K562 (cell line): ENCODE results near the gene MALRD1. TPM values are rescaled to one million over a fixed set of nuclear protein-coding genes. Genes with fewer than 3 reads are reported as not detected.

ENCODE experiments used
- ATAC-seq: fragments of 200-7000 bp; cut with Tn5 transposase; 3 replicates; pipeline ENCODE4 v1.9.1; 2020; ENCODE audit warnings: moderate library complexity
- BruUV-seq: library from RNA; stranded (reverse); fragments of 400-500 nt; replicated peaks from 2 replicates; lab custom pipeline; 2021; lab: Mats Ljungman, UMichigan
- CTCF ChIA-PET: fragments of 300-600 bp; formaldehyde crosslinking; extraction: SDS; loops from one replicate; lab custom pipeline; 2021; ENCODE audit warnings: low intra/inter-chr PET ratio; lab: Yijun Ruan, JAX
- POLR2A ChIA-PET: fragments of 300-600, 350-650 bp; sonication (Branson Sonifier 250); formaldehyde crosslinking; extraction: SDS; loops from one replicate; lab custom pipeline; 2021; ENCODE audit warnings: antibody characterized with exemption, inconsistent platforms; lab: Yijun Ruan, JAX
- DNase-seq, 4 experiments: peaks; one replicate each; pipeline versions ENCODE4 v3.0.0 to v3.0.0-alpha.2; 2011 to 2018; ENCODE audit warnings: low spot score in 3 of 4, mixed read lengths in 3 of 4; ENCODE audit errors: extremely low read depth in 1 of 4
- FAIRE-seq: peaks from 2 replicates; lab custom pipeline; 2011; peaks lifted over from hg19 to GRCh38; lab: Jason Lieb, UNC
- H2AFZ ChIP-seq: 2 replicates; pipeline ENCODE4 v1.6.0; 2011; ENCODE audit warnings: low read depth, low read length, control low read depth, inconsistent platforms
- H3K27ac ChIP-seq: fragments of 200-600 bp; 3 replicates; pipeline ENCODE4 v1.8.0; 2011; ENCODE audit warnings: low read depth, mild to moderate bottlenecking, control low read depth, inconsistent platforms, low read length, moderate library complexity, mixed read lengths; ENCODE audit errors: extremely low read depth
- H3K27me3 ChIP-seq, 2 experiments: fragments of 300-600 bp in 1 of 2; 2 replicates in 1 of 2; 3 replicates in 1 of 2; pipeline versions ENCODE4 v1.6.0 to v1.8.0; 2011; ENCODE audit warnings: inconsistent platforms in 2 of 2, low read length in 2 of 2, mild to moderate bottlenecking in 1 of 2, mixed read lengths in 1 of 2, moderate library complexity in 1 of 2; ENCODE audit not compliant: control insufficient read depth in 2 of 2, insufficient read depth in 2 of 2
- H3K36me3 ChIP-seq: fragments of 300-600 bp; 3 replicates; pipeline ENCODE4 v1.8.0; 2011; ENCODE audit warnings: mild to moderate bottlenecking, low read length, inconsistent platforms; ENCODE audit not compliant: control insufficient read depth, insufficient read depth
- H3K4me1 ChIP-seq, 2 experiments: fragments of 200-600 bp in 1 of 2; replicated peaks in 1 of 2; 2 replicates in 1 of 2; 3 replicates in 1 of 2; pipeline versions ENCODE4 v1.5.1 to v1.8.0; 2011; ENCODE audit warnings: inconsistent platforms in 2 of 2, low read length in 2 of 2, mild to moderate bottlenecking in 1 of 2, mixed read lengths in 1 of 2, moderate library complexity in 1 of 2; ENCODE audit not compliant: control insufficient read depth in 2 of 2, insufficient read depth in 2 of 2
- H3K4me2 ChIP-seq: 2 replicates; pipeline ENCODE4 v1.6.1; 2011; ENCODE audit warnings: low read length, control low read depth, inconsistent platforms, mixed read lengths; ENCODE audit not compliant: insufficient read depth
- H3K4me3 ChIP-seq: fragments of 200-600 bp; sonication (generic), shearing (Covaris generic); 2 replicates; pipeline ENCODE4 v1.5.1; 2016; ENCODE audit warnings: control low read depth, inconsistent platforms
- H3K79me2 ChIP-seq: fragments of 200-600 bp; 3 replicates; pipeline ENCODE4 v1.8.0; 2011; ENCODE audit warnings: low read length, inconsistent platforms; ENCODE audit not compliant: control insufficient read depth, insufficient read depth
- H3K9ac ChIP-seq, 2 experiments: 2 replicates each; pipeline versions ENCODE4 v1.6.0 to v1.6.1; 2011; ENCODE audit warnings: low read depth in 2 of 2, low read length in 2 of 2, control low read depth in 1 of 2, inconsistent platforms in 1 of 2, mild to moderate bottlenecking in 1 of 2, mixed read lengths in 1 of 2; ENCODE audit not compliant: insufficient read depth in 1 of 2
- H3K9me1 ChIP-seq: one replicate; pipeline ENCODE4 v1.6.0; 2011; ENCODE audit warnings: inconsistent platforms, mild to moderate bottlenecking, low read length, moderate library complexity; ENCODE audit not compliant: control insufficient read depth, insufficient read depth
- H3K9me3 ChIP-seq: replicated peaks from 2 replicates; pipeline ENCODE4 v1.5.1; 2011; ENCODE audit warnings: low read depth, low read length, inconsistent platforms; ENCODE audit not compliant: control insufficient read depth, insufficient read depth
- H4K20me1 ChIP-seq: replicated peaks from 2 replicates; pipeline ENCODE4 v1.6.1; 2011; ENCODE audit warnings: low read length, inconsistent platforms, mixed read lengths; ENCODE audit not compliant: control insufficient read depth, insufficient read depth
- HMGXB4 ChIP-seq: sonication (generic); formaldehyde crosslinking; IDR thresholded peaks from 2 replicates; pipeline ENCODE4 v1.8.1; 2023; ENCODE audit warnings: mild to moderate bottlenecking, missing genetic modification reagents
- IRF2 ChIP-seq: sonication (generic); formaldehyde crosslinking; IDR thresholded peaks from 2 replicates; pipeline ENCODE4 v1.8.1; 2022; ENCODE audit warnings: mild to moderate bottlenecking, missing genetic modification reagents
- KLF6 ChIP-seq: fragments of 250-450 bp; sonication (Bioruptor Pico); IDR thresholded peaks from 2 replicates; pipeline ENCODE4 v1.4.0; 2020; ENCODE audit warnings: mild to moderate bottlenecking, moderate library complexity, borderline replicate concordance
- POLR2A ChIP-seq: fragments of 450-650 bp; conservative IDR thresholded peaks from 2 replicates; pipeline ENCODE4 v1.6.1; 2016
- SRSF3 ChIP-seq: fragments of 200-400 bp; formaldehyde crosslinking; IDR thresholded peaks from 2 replicates; pipeline ENCODE4 v1.6.1; 2016; ENCODE audit warnings: mild to moderate bottlenecking, low read length, moderate library complexity; ENCODE audit not compliant: insufficient read depth
- STAG1 ChIP-seq: sonication (generic); formaldehyde crosslinking; IDR thresholded peaks from 2 replicates; pipeline ENCODE4 v1.5.0; 2020; ENCODE audit warnings: missing genetic modification reagents, borderline replicate concordance
- THRAP3 ChIP-seq: fragments of 450-650 bp; IDR thresholded peaks from 2 replicates; pipeline ENCODE4 v1.6.1; 2016; ENCODE audit warnings: mild to moderate bottlenecking, inconsistent platforms, borderline replicate concordance
- WHSC1 ChIP-seq: IDR thresholded peaks from one replicate; pipeline ENCODE4 v1.6.1; 2012; ENCODE audit warnings: low read length, control low read depth, inconsistent platforms
- ZBTB1 ChIP-seq: sonication (generic); formaldehyde crosslinking; IDR thresholded peaks from 2 replicates; pipeline ENCODE4 v1.8.1; 2023; ENCODE audit warnings: missing genetic modification reagents, low read depth, mild to moderate bottlenecking, borderline replicate concordance
- ZBTB43 ChIP-seq: sonication (generic); formaldehyde crosslinking; IDR thresholded peaks from 2 replicates; pipeline ENCODE4 v1.8.0; 2023; ENCODE audit warnings: mild to moderate bottlenecking, missing genetic modification reagents
- ZNF57 ChIP-seq: fragments of 450-650 bp; formaldehyde crosslinking; IDR thresholded peaks from 2 replicates; pipeline ENCODE4 v1.4.0; 2020; ENCODE audit warnings: mild to moderate bottlenecking, moderate library complexity
- WGBS: fragments of 100-300 bp; shearing (Covaris generic); methylation state at CpG from one replicate; pipeline ENCODE4 v1.1.6; 2016; ENCODE audit warnings: low coverage, mixed read lengths; ENCODE audit not compliant: insufficient coverage; ENCODE audit errors: missing lambda C conversion rate; 5-methylcytosine and 5-hydroxymethylcytosine counted together
- in situ Hi-C: fragments of 300-500 bp; cut with MboI; formaldehyde crosslinking; loops from 4 replicates; pipeline ENCODE4 v1.15.0; 2018; ENCODE audit warnings: inconsistent platforms, mixed read lengths
- intact Hi-C: fragments of 100-400 bp; cut with micrococcal nuclease; formaldehyde crosslinking; loops from 2 replicates; pipeline ENCODE4 v1.14.2; 2022
- polyA plus RNA-seq, 8 experiments: library from polyadenylated mRNA; depleted of rRNA in 4 of 8; stranded (reverse) in 5 of 8; unstranded in 3 of 8; fragments of >200 nt; fragmentation: Nextera tagmentation in 2 of 8; fragmentation: Illumina TruSeq in 1 of 8; extraction: Ambion mirVana in 2 of 8; extraction: Trizol in 1 of 8; gene quantifications; 2 replicates each; pipeline versions ENCODE4 v1.2.1 to v1.2.3, GENCODE V29; 2011 to 2014; ENCODE audit warnings: inconsistent platforms in 1 of 8, missing spikeins in 1 of 8
- total RNA-seq, 7 experiments: library from RNA; depleted of rRNA in 6 of 7; stranded (reverse); fragments of >200 nt in 6 of 7; fragmentation: Illumina TruSeq in 2 of 7; extraction: Trizol in 2 of 7; gene quantifications; 2 replicates each; pipeline versions ENCODE4 v1.2.1 to v1.2.3, GENCODE V29; 2011 to 2021; ENCODE audit warnings: low replicate concordance in 1 of 7
- TF ChIP-seq, protein P1 (sequence below): sonication (generic); formaldehyde crosslinking; IDR thresholded peaks from 2 replicates; pipeline ENCODE4 v1.8.0; 2022; ENCODE audit warnings: mild to moderate bottlenecking, missing genetic modification reagents

The MALRD1 gene
- total and polyA plus RNA-seq, 9 of the 15 experiments (the other 6 are each of a cell fraction or from before 2014, with no cell fraction given): not detected

DNA sequence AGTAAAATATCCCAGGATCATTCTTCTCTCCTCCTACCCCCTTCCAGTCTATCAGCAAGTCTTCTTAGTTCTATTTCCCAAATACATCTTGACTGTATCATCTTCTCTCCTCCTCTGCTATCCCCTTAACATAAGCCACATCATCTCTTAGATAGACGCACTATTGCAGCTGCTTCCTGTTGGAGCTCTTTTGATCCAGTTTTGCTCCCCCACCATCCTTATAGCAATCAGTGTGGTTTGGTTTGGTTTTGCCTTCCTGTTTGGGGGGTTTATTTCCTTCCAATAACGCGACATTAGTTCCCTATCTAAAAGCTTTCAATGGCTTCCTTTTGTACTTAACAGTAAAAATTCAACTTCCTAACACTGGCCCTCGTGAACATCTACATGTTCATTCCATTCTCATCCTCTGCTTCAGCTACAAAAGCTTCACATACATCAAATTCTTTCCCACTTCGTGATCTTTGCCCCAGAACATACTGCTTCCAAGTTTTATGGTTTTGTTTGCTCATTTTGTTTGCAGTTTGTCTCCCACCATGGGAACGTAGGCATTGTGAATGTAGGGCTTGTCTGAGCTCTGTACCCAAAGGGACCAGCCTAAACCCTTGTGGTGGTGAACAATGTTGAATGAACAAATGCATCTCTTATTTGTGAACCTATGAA, 734.0 kb downstream of the MALRD1 start:
- CTCF ChIA-PET: no interaction called here
- Histone ChIP-seq H3K27me3 (no peaks in the 10 kb centered on the region), H3K27ac (no peak overlapping the region), H3K4me2 (no peak overlapping the region), H3K9me1 (no peaks in the 10 kb centered on the region), H3K4me3 (no peak overlapping the region), H3K4me1 (no peaks in the 10 kb centered on the region), H3K36me3 (no peaks in the 10 kb centered on the region), H3K9me3 (no peaks in the 10 kb centered on the region), H4K20me1 (no peaks in the 10 kb centered on the region), H3K9ac (no peak overlapping the region), H3K79me2 (no peaks in the 10 kb centered on the region), H2AFZ (no peak overlapping the region)
- intact Hi-C loops: no loop called here
- DNase-seq: no peak
- no peak for ATAC-seq
- BruUV-seq: no TSS peak
- in situ Hi-C loops: no loop called here
- FAIRE-seq: no peak
- TF ChIP-seq ZBTB43 (CRISPR knock-in tag): no peak
- no peak for TF ChIP-seq HMGXB4 (CRISPR knock-in tag)
- no peak for TF ChIP-seq SRSF3
- TF ChIP-seq STAG1 (CRISPR knock-in tag): no peak
- TF ChIP-seq, protein P1, sequence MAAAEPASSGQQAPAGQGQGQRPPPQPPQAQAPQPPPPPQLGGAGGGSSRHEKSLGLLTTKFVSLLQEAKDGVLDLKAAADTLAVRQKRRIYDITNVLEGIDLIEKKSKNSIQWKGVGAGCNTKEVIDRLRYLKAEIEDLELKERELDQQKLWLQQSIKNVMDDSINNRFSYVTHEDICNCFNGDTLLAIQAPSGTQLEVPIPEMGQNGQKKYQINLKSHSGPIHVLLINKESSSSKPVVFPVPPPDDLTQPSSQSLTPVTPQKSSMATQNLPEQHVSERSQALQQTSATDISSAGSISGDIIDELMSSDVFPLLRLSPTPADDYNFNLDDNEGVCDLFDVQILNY (CRISPR knock-in tag): no peak
- TF ChIP-seq WHSC1: no peak
- no peak for TF ChIP-seq THRAP3
- TF ChIP-seq KLF6 (CRISPR knock-in tag): no peak
- TF ChIP-seq IRF2 (CRISPR knock-in tag): no peak
- TF ChIP-seq ZNF57 (CRISPR knock-in tag): no peak
- no peak for TF ChIP-seq ZBTB1 (CRISPR knock-in tag)
- TF ChIP-seq POLR2A: no peak
- POLR2A ChIA-PET: no interaction called here
- 1% methylated on average over 6 of the region's 6 CpGs for WGBS
